GM18502 (cell line): Measurements from ENCODE around the gene RNF224.
A peak's percentile ranks its signal among the peaks of the same experiment; 100 is the strongest.

ENCODE experiments used
- ATAC-seq: cut with Tn5 transposase; IDR thresholded peaks from one replicate; pipeline ENCODE4 v1.9.1; 2021; ENCODE audit warnings: mild to moderate bottlenecking; ENCODE audit not compliant: unreplicated experiment, poor library complexity

The RNF224 gene

GRCh38 chr9:137227054-137227852, at the start of gene RNF224:
Gene RNF224, plus strand, starts transcription at chr9:137227502. Its CDS starts 834 bp downstream, at chr9:137228336.
- ATAC-seq: no peak

- ATAC-seq: no peak
These were observed 48.9 kb upstream of the RNF224 start for GRCh38 chr9:137178201-137178938.

- no peak for ATAC-seq
These were observed 48.2 kb upstream of the RNF224 start for GRCh38 chr9:137178939-137179630.

- ATAC-seq: no peak
These were observed 47.5 kb upstream of the RNF224 start for GRCh38 chr9:137179761-137180160.

GRCh38 chr9:137180491-137180890, 46.8 kb upstream of the RNF224 start:
- no peak for ATAC-seq

- no peak for ATAC-seq
These were observed 45.6 kb upstream of the RNF224 start for GRCh38 chr9:137181680-137182079.

- no peak for ATAC-seq
These were observed 44.5 kb upstream of the RNF224 start for GRCh38 chr9:137182836-137183235.

GRCh38 chr9:137183980-137184595, 43.2 kb upstream of the RNF224 start:
- no peak for ATAC-seq

- ATAC-seq: no peak
These were observed 42.2 kb upstream of the RNF224 start for GRCh38 chr9:137184881-137185660.

- ATAC-seq: no peak
These were observed 41.4 kb upstream of the RNF224 start for GRCh38 chr9:137185921-137186320.

GRCh38 chr9:137186385-137186784, 40.9 kb upstream of the RNF224 start:
- no peak for ATAC-seq

- ATAC-seq: no peak
These were observed 39.9 kb upstream of the RNF224 start for GRCh38 chr9:137187386-137187785.

- ATAC-seq: no peak
These were observed 39.2 kb upstream of the RNF224 start for GRCh38 chr9:137188086-137188489.

GRCh38 chr9:137188490-137189296, 38.6 kb upstream of the RNF224 start, which contains the start of the genes ANAPC2 and SSNA1:
Gene ANAPC2, minus strand, starts transcription at chr9:137188560. Its CDS starts 28 bp downstream, at chr9:137188532.
Gene SSNA1, plus strand, starts transcription at chr9:137188676. Its CDS starts 51 bp downstream, at chr9:137188727.
- peak; percentile 74 for ATAC-seq

- no peak for ATAC-seq
These were observed 37.7 kb upstream of the RNF224 start for GRCh38 chr9:137189297-137190295.

- no peak for ATAC-seq
These were observed 36.9 kb upstream of the RNF224 start for GRCh38 chr9:137190315-137190856.

GRCh38 chr9:137191245-137191644, 36.1 kb upstream of the RNF224 start:
- ATAC-seq: no peak
